H1 (cell line): ENCODE data around the gene SLC24A3. TPM values are rescaled to one million over a fixed set of nuclear protein-coding genes. Genes with fewer than 3 reads are reported as not detected.

Experiments
- CTCF ChIA-PET: fragments of 300-600 bp; sonication (Branson Sonifier 250); formaldehyde crosslinking; loops from one replicate; lab custom pipeline; 2021; ENCODE audit not compliant: partially characterized antibody; lab: Charles Lee
- POLR2A ChIA-PET: fragments of 300-600 bp; sonication (Branson Sonifier 250); formaldehyde crosslinking; loops from one replicate; lab custom pipeline; 2021; ENCODE audit warnings: inconsistent platforms; ENCODE audit not compliant: partially characterized antibody; lab: Charles Lee
- DNase-seq, 2 experiments: peaks; one replicate each; pipeline versions ENCODE4 v3.0.0 to v3.0.0-alpha.2; 2010 to 2022; ENCODE audit warnings: low spot score in 2 of 2, low read depth in 1 of 2, mixed read lengths in 1 of 2
- FAIRE-seq: peaks from 2 replicates; lab custom pipeline; 2011; peaks lifted over from hg19 to GRCh38; lab: Jason Lieb, UNC
- H2AFZ ChIP-seq: 2 replicates; pipeline ENCODE4 v1.8.1; 2012; ENCODE audit warnings: low read length, inconsistent platforms
- H2AK5ac ChIP-seq: 2 replicates; pipeline ENCODE4 v1.6.1; 2013; ENCODE audit warnings: low read depth, low read length
- H2BK120ac ChIP-seq: replicated peaks from 2 replicates; pipeline ENCODE3; 2013; ENCODE audit warnings: low read depth, low read length, inconsistent platforms
- H2BK12ac ChIP-seq: 2 replicates; pipeline ENCODE4 v1.6.1; 2013; ENCODE audit warnings: low read depth, low read length
- H2BK15ac ChIP-seq: 2 replicates; pipeline ENCODE4 v1.6.1; 2013; ENCODE audit warnings: low read length
- H2BK20ac ChIP-seq: 2 replicates; pipeline ENCODE4 v1.6.1; 2013; ENCODE audit warnings: low read length
- H2BK5ac ChIP-seq: 2 replicates; pipeline ENCODE4 v1.6.1; 2013; ENCODE audit warnings: low read depth, low read length
- H3K14ac ChIP-seq: 2 replicates; pipeline ENCODE4 v1.6.1; 2013; ENCODE audit warnings: inconsistent platforms; ENCODE audit not compliant: insufficient read length
- H3K18ac ChIP-seq: 2 replicates; pipeline ENCODE4 v1.6.1; 2013; ENCODE audit warnings: low read length; ENCODE audit errors: extremely low read depth
- H3K23ac ChIP-seq: 2 replicates; pipeline ENCODE4 v1.6.1; 2013; ENCODE audit warnings: inconsistent platforms; ENCODE audit not compliant: insufficient read length
- H3K23me2 ChIP-seq: 2 replicates; pipeline ENCODE4 v1.6.1; 2013; ENCODE audit warnings: low read depth, low read length
- H3K27ac ChIP-seq: 2 replicates; pipeline ENCODE4 v1.6.1; 2011; ENCODE audit warnings: low read depth, low read length, inconsistent platforms
- H3K27me3 ChIP-seq, 4 experiments: replicated peaks in 1 of 4; 1 replicate in 1 of 4; 2 replicates in 3 of 4; pipeline versions ENCODE4 v1.6.1 to v1.8.1; 2011 to 2013; ENCODE audit warnings: low read length in 3 of 4, mild to moderate bottlenecking in 3 of 4, inconsistent platforms in 2 of 4, mixed read lengths in 2 of 4, moderate library complexity in 1 of 4; ENCODE audit not compliant: control insufficient read depth in 3 of 4, insufficient read depth in 3 of 4; ENCODE audit errors: extremely low read depth in 1 of 4
- H3K36me3 ChIP-seq, 4 experiments: 2 replicates each; pipeline versions ENCODE4 v1.6.1 to v1.8.1; 2011 to 2013; ENCODE audit warnings: mild to moderate bottlenecking in 4 of 4, low read length in 3 of 4, moderate library complexity in 2 of 4, control low read depth in 1 of 4, inconsistent platforms in 1 of 4; ENCODE audit not compliant: insufficient read depth in 4 of 4, control insufficient read depth in 2 of 4
- H3K4ac ChIP-seq: replicated peaks from 2 replicates; pipeline ENCODE3; 2013; ENCODE audit warnings: low read length, low read depth, mixed read lengths, inconsistent platforms; ENCODE audit not compliant: insufficient read length
- H3K4me1 ChIP-seq, 4 experiments: replicated peaks in 1 of 4; 1 replicate in 1 of 4; 2 replicates in 3 of 4; pipeline versions ENCODE4 v1.6.1 to v1.8.1; 2011 to 2013; ENCODE audit warnings: low read length in 3 of 4, inconsistent platforms in 2 of 4, mixed read lengths in 1 of 4; ENCODE audit not compliant: insufficient read depth in 4 of 4, control insufficient read depth in 3 of 4
- H3K4me2 ChIP-seq, 2 experiments: 2 replicates each; pipeline versions ENCODE4 v1.6.1 to v1.8.1; 2011 to 2013; ENCODE audit warnings: low read depth in 2 of 2, low read length in 2 of 2, control low read depth in 1 of 2, inconsistent platforms in 1 of 2, mild to moderate bottlenecking in 1 of 2; ENCODE audit not compliant: insufficient read depth in 1 of 2
- H3K4me3 ChIP-seq, 4 experiments: fragments of 200-600, 300-600 bp in 1 of 4; sonication (generic), shearing (Covaris generic), sonication (Bioruptor Twin) in 1 of 4; 2 replicates each; pipeline versions ENCODE4 v1.5.1 to v1.8.1; 2011 to 2016; ENCODE audit warnings: low read length in 4 of 4, low read depth in 3 of 4, control low read depth in 2 of 4, inconsistent platforms in 2 of 4, mild to moderate bottlenecking in 2 of 4, mixed read lengths in 1 of 4, moderate library complexity in 1 of 4; ENCODE audit not compliant: insufficient read depth in 2 of 4; ENCODE audit errors: extremely low read depth in 1 of 4
- H3K56ac ChIP-seq: replicated peaks from 2 replicates; pipeline ENCODE3; 2013; ENCODE audit warnings: low read depth, mild to moderate bottlenecking, mixed read lengths, low read length, inconsistent platforms; ENCODE audit not compliant: insufficient read length
- H3K79me1 ChIP-seq: 2 replicates; pipeline ENCODE4 v1.6.1; 2013; ENCODE audit warnings: low read depth, low read length, control low read depth
- H3K79me2 ChIP-seq, 2 experiments: 2 replicates each; pipeline versions ENCODE4 v1.6.1 to v1.8.1; 2012 to 2013; ENCODE audit warnings: low read length in 2 of 2, mild to moderate bottlenecking in 2 of 2, inconsistent platforms in 1 of 2; ENCODE audit not compliant: insufficient read depth in 2 of 2, control insufficient read depth in 1 of 2
- H3K9ac ChIP-seq, 4 experiments: replicated peaks in 1 of 4; 1 replicate in 1 of 4; 2 replicates in 3 of 4; pipeline versions ENCODE4 v1.6.1 to v1.8.1; 2011 to 2013; ENCODE audit warnings: low read depth in 3 of 4, low read length in 3 of 4, control low read depth in 2 of 4, mild to moderate bottlenecking in 2 of 4, moderate library complexity in 2 of 4, inconsistent platforms in 1 of 4; ENCODE audit errors: extremely low read depth in 1 of 4
- H3K9me3 ChIP-seq, 2 experiments: 2 replicates each; pipeline versions ENCODE4 v1.6.1 to v1.8.1; 2012 to 2013; ENCODE audit warnings: mild to moderate bottlenecking in 2 of 2, moderate library complexity in 2 of 2, control low read depth in 1 of 2, inconsistent platforms in 1 of 2, low read depth in 1 of 2, low read length in 1 of 2, mixed read lengths in 1 of 2; ENCODE audit not compliant: insufficient read depth in 2 of 2
- H4K20me1 ChIP-seq, 2 experiments: replicated peaks in 1 of 2; 2 replicates each; pipeline versions ENCODE3 to v1.8.1; 2011 to 2013; ENCODE audit warnings: inconsistent platforms in 2 of 2, low read length in 2 of 2, mild to moderate bottlenecking in 1 of 2; ENCODE audit not compliant: insufficient read depth in 2 of 2, control insufficient read depth in 1 of 2
- H4K5ac ChIP-seq: 2 replicates; pipeline ENCODE4 v1.6.1; 2013; ENCODE audit warnings: low read length, low read depth, mixed read lengths, inconsistent platforms; ENCODE audit not compliant: insufficient read length
- H4K8ac ChIP-seq: 2 replicates; pipeline ENCODE4 v1.8.0; 2013; ENCODE audit warnings: mild to moderate bottlenecking, moderate library complexity, low read length, inconsistent platforms; ENCODE audit not compliant: insufficient read depth; ENCODE audit errors: extremely low read depth
- H4K91ac ChIP-seq: replicated peaks from 2 replicates; pipeline ENCODE3; 2013; ENCODE audit warnings: low read length, mixed read lengths, inconsistent platforms; ENCODE audit not compliant: insufficient read length
- BACH1 ChIP-seq: IDR thresholded peaks from 2 replicates; pipeline ENCODE4 v1.6.1; 2012; ENCODE audit warnings: low read length, improper control_type of control experiment
- BRCA1 ChIP-seq: IDR thresholded peaks from 2 replicates; pipeline ENCODE4 v1.6.1; 2012; ENCODE audit warnings: low read depth, low read length, improper control_type of control experiment
- KDM5A ChIP-seq: fragments of 200-600 bp; IDR thresholded peaks from 2 replicates; pipeline ENCODE4 v1.7.1; 2012; ENCODE audit warnings: mild to moderate bottlenecking, low read length, inconsistent platforms, mixed read lengths
- NANOG ChIP-seq: IDR thresholded peaks from 2 replicates; pipeline ENCODE4 v1.6.1; 2011; ENCODE audit warnings: low read length, low read depth, mild to moderate bottlenecking, inconsistent platforms; ENCODE audit not compliant: insufficient read depth, poor library complexity, severe bottlenecking
- NRF1 ChIP-seq: IDR thresholded peaks from 2 replicates; pipeline ENCODE4 v1.6.1; 2011; ENCODE audit warnings: mild to moderate bottlenecking, low read depth, low read length, improper control_type of control experiment
- PHF8 ChIP-seq: fragments of 200-600 bp; sonication (generic); conservative IDR thresholded peaks from 2 replicates; pipeline ENCODE4 v1.7.1; 2012; ENCODE audit warnings: low read depth, mild to moderate bottlenecking, inconsistent platforms, low read length, moderate library complexity
- POLR2AphosphoS5 ChIP-seq: IDR thresholded peaks from 2 replicates; pipeline ENCODE4 v1.6.1; 2011; ENCODE audit warnings: low read depth, low read length
- POU5F1 ChIP-seq: IDR thresholded peaks from 2 replicates; pipeline ENCODE4 v1.6.1; 2011; ENCODE audit warnings: low read depth, mild to moderate bottlenecking, low read length, moderate library complexity
- RBBP5 ChIP-seq: IDR thresholded peaks from 2 replicates; pipeline ENCODE4 v1.7.1; 2012; ENCODE audit warnings: low read depth, mild to moderate bottlenecking, inconsistent platforms, low read length, moderate library complexity, borderline replicate concordance
- RXRA ChIP-seq: IDR thresholded peaks from 2 replicates; pipeline ENCODE4 v1.6.1; 2011; ENCODE audit warnings: low read depth, mild to moderate bottlenecking, low read length, moderate library complexity; ENCODE audit not compliant: insufficient read depth
- SP1 ChIP-seq: IDR thresholded peaks from 2 replicates; pipeline ENCODE4 v1.6.1; 2011; ENCODE audit warnings: low read depth, low read length
- SP4 ChIP-seq: IDR thresholded peaks from 2 replicates; pipeline ENCODE4 v1.6.1; 2012; ENCODE audit warnings: low read length, inconsistent platforms
- TAF7 ChIP-seq: optimal IDR thresholded peaks from 2 replicates; pipeline ENCODE3; 2011; ENCODE audit warnings: low read depth, mild to moderate bottlenecking, inconsistent platforms, low read length, moderate library complexity, borderline replicate concordance
- TCF12 ChIP-seq: IDR thresholded peaks from 2 replicates; pipeline ENCODE4 v1.6.1; 2011; ENCODE audit warnings: low read depth, mild to moderate bottlenecking, low read length
- USF2 ChIP-seq: IDR thresholded peaks from 2 replicates; pipeline ENCODE4 v1.6.1; 2011; ENCODE audit warnings: low read length, improper control_type of control experiment
- WGBS, 2 experiments: shearing (Covaris generic) in 1 of 2; methylation state at CpG; one replicate each; pipeline versions ENCODE4 v1.1.6 to v1.1.7; 2013 to 2015; ENCODE audit warnings: low lambda C conversion rate in 2 of 2, mixed read lengths in 2 of 2, inconsistent platforms in 1 of 2, low coverage in 1 of 2, missing lambda C conversion rate in 1 of 2; ENCODE audit not compliant: insufficient replicate concordance in 2 of 2, insufficient coverage in 1 of 2, insufficient read length in 1 of 2; ENCODE audit errors: extremely low coverage in 1 of 2, missing lambda C conversion rate in 1 of 2; 5-methylcytosine and 5-hydroxymethylcytosine counted together
- polyA plus RNA-seq, 7 experiments: library from polyadenylated mRNA; depleted of rRNA in 3 of 7; stranded (reverse) in 5 of 7; unstranded in 2 of 7; fragments of >200 nt in 5 of 7; fragments of 200-250 nt in 2 of 7; gene quantifications; 1 replicate in 5 of 7; 2 replicates in 1 of 7; 4 replicates in 1 of 7; pipeline versions ENCODE4 v1.2.1 to v1.2.3, GENCODE V29; 2011 to 2013; ENCODE audit warnings: missing spikeins in 2 of 7, mixed read lengths in 2 of 7
- total RNA-seq: library from RNA; stranded (reverse); fragmentation: NEBNext Ultra II Directional; extraction: Animal tissue kit (Norgen Biotek cat#: 25700); gene quantifications from 2 replicates; pipeline ENCODE4 v1.2.1, GENCODE V29; 2021

SLC24A3 gene
- total and polyA plus RNA-seq, 2 of the 8 experiments (the other 6 are each of a cell fraction or from before 2014, with no cell fraction given), result 4.5 to 6.3 TPM

DNA sequence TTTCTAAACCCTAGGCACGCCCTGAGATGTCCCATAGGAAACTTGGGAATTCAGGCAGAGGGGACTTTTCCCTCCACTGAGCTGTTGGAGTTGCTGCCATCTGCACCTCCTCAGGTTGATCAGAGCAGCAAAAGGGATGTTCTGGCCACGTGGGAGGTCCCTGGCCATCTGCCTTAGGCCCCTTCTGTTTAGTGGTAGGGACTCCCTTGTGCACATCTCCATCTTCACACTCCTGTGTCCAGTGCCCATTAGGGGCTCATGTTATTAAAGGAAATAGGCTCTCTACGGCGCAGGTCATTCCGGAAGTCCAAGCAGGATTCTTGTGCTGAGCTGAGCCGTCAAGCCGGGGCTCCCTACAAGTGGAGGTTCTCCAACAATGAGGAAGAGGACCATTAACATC is 307.8 kb downstream of the SLC24A3 start:
- FAIRE-seq, result no peak
- no peak for TF ChIP-seq SP4
- no peak for TF ChIP-seq USF2
- no peak for TF ChIP-seq RXRA
- TF ChIP-seq NRF1, result no peak
- no peak for TF ChIP-seq TCF12
- TF ChIP-seq POU5F1, result no peak
- TF ChIP-seq POLR2AphosphoS5, result no peak
- no peak for TF ChIP-seq TAF7
- TF ChIP-seq BRCA1, result no peak
- no peak for TF ChIP-seq BACH1
- TF ChIP-seq NANOG, result no peak
- no peak for TF ChIP-seq KDM5A
- TF ChIP-seq SP1, result no peak
- no peak for TF ChIP-seq PHF8
- TF ChIP-seq RBBP5, result no peak

More for the DNA sequence above, 307.8 kb downstream of the SLC24A3 start:
- Histone ChIP-seq H2BK20ac (no peak overlapping the region), H3K9ac (no peak overlapping the region), H3K4me1 (no peaks in the 10 kb centered on the region), H3K23ac (no peak overlapping the region), H2BK15ac (no peak overlapping the region), H4K8ac (no peak overlapping the region), H3K56ac (no peak overlapping the region), H3K14ac (no peak overlapping the region), H3K36me3 (no peaks in the 10 kb centered on the region), H3K27ac (no peak overlapping the region), H3K18ac (no peak overlapping the region), H3K4me2 (no peak overlapping the region), H2AFZ (no peak overlapping the region), H3K79me1 (no peaks in the 10 kb centered on the region), H4K5ac (no peak overlapping the region), H2BK12ac (no peak overlapping the region), H3K23me2 (no peaks in the 10 kb centered on the region), H3K79me2 (no peaks in the 10 kb centered on the region), H3K4me3 (no peak overlapping the region), H2BK5ac (no peak overlapping the region), H3K9me3 (no peaks in the 10 kb centered on the region), H2AK5ac (no peak overlapping the region), H3K27me3 (no peaks in the 10 kb centered on the region), H2BK120ac (no peak overlapping the region), H4K91ac (no peak overlapping the region), H4K20me1 (no peaks in the 10 kb centered on the region), H3K4ac (no peak overlapping the region)
- DNase-seq, result no peak
- ChIA-PET POLR2A (no interaction called here), CTCF (interaction anchor here (0.6 to 3.0 kb wide), 5 partner anchors 13 to 447 kb away, joined by 3 to 10 read pairs (median 3); no protein-coding TSS in a partner anchor)
- WGBS, 2 experiments, result 92% methylated on average over 7 of the region's 7 CpGs; no CpG with 5 or more reads in 1 of the 2 experiments
